ENCODE data around the gene ACE.

Gene ACE

GRCh38 chr17:63538693-63539595 is 62.1 kb downstream of the ACE start:
- no peak for DNase-seq

GRCh38 chr17:63540590-63540989 is 63.7 kb downstream of the ACE start:
- no peak for DNase-seq

GRCh38 chr17:63542218-63542545 is 65.3 kb downstream of the ACE start:
- no peak for DNase-seq

- DNase-seq = no peak
These were observed 66.3 kb downstream of the ACE start for GRCh38 chr17:63542942-63543821.

- no peak for DNase-seq
These were observed 67.1 kb downstream of the ACE start for GRCh38 chr17:63543822-63544420.

- DNase-seq = no peak
These were observed 67.8 kb downstream of the ACE start for GRCh38 chr17:63544467-63545301.

- no peak for DNase-seq
These were observed 69.6 kb downstream of the ACE start for GRCh38 chr17:63546308-63547082.

GRCh38 chr17:63547083-63547523 is 70.2 kb downstream of the ACE start:
- DNase-seq = no peak
